Spleen (tissue), 7 donors: ENCODE results near the gene BRSK2.

ENCODE experiments used
- CTCF ChIP-seq, 11 experiments: fragments of 200-600 bp in 7 of 11; fragments of 450-650 bp in 4 of 11; sonication (generic) in 4 of 11; IDR thresholded peaks in 8 of 11; conservative IDR thresholded peaks in 3 of 11; 1 replicate in 7 of 11; 2 replicates in 4 of 11; pipeline versions ENCODE4 v1.4.0 to v1.8.0; 2016 to 2021; ENCODE audit warnings: antibody characterized with exemption in 11 of 11, inconsistent platforms in 4 of 11, mild to moderate bottlenecking in 1 of 11
- POLR2A ChIP-seq, 3 donors: fragments of 450-650 bp; IDR thresholded peaks; one replicate each; pipeline ENCODE4 v1.5.1; 2017; ENCODE audit warnings: antibody characterized with exemption in 3 of 3, mild to moderate bottlenecking in 1 of 3
- POLR2AphosphoS5 ChIP-seq, 3 donors: sonication (generic); formaldehyde crosslinking; IDR thresholded peaks; one replicate each; pipeline ENCODE4 v1.5.1; 2017; ENCODE audit warnings: antibody characterized with exemption in 3 of 3
- donor health status: DM: no; HTN: no; CAD: no; lungs with moderate emphysema.
- donor health status: DM: no; HTN: no; CAD: no.
- donor health status: DM: no; HTN: no; CAD: no.

- TF ChIP-seq CTCF (IDR thresholded peaks at IDR 0.05 in 8 of 11, conservative IDR thresholded peaks at IDR 0.05 in 3 of 11): no peak
- TF ChIP-seq POLR2A (IDR thresholded peaks at IDR 0.05): no peak
- TF ChIP-seq POLR2AphosphoS5 (IDR thresholded peaks at IDR 0.05): no peak
Observed at GRCh38 chr11:1485504-1485885, 95.8 kb downstream of the BRSK2 start.
